ENCODE data around the gene SWI5.

Gene SWI5

DNA sequence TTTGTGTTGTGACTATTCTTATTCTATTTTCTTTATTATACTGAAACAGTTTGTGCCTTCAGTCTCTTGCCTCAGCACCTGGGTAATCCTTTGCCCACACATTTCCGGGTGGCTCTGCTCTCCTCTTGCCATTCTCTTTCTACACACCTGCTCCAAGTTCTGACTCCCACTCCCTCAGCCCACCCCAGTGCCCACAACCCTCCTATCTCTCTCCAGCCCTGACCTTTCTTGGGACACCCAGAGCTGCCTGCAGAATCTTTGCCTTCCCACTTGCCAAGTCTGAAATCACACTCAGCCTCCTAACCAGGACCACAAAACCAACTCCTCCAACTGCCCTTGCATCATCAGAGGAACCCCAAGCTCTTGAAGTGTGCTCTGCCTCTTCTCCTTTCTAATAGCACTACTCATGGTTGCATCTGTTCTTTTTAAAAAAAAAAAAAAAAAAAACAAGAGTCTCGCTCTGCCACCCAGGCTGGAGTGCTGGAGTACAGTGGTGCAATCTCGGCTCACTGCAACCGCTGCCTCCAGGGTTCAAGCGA is 4.1 kb downstream of the SWI5 start:
- Histone ChIP-seq H3K27ac (ENCODE audit: low read depth, low read length, severe bottlenecking) (no peak overlapping the region), H3K4me3 (ENCODE audit: extremely low read depth, insufficient read depth, low read length, poor library complexity, severe bottlenecking) (no peak overlapping the region), H3K36me3 (ENCODE audit: control insufficient read depth, insufficient read depth, low read length) (no peaks in the 10 kb centered on the region), H3K9me3 (ENCODE audit: control insufficient read depth, low read length) (no peaks in the 10 kb centered on the region), H3K4me1 (ENCODE audit: control insufficient read depth, insufficient read depth, low read length, poor library complexity, severe bottlenecking) (peaks cover 6% of the 10 kb centered on the region)
- 89 to 98% methylated on average over 2 to 5 of the region's 5 CpGs for WGBS, 2 experiments (ENCODE audit: insufficient coverage in 2 of 2)

DNA sequence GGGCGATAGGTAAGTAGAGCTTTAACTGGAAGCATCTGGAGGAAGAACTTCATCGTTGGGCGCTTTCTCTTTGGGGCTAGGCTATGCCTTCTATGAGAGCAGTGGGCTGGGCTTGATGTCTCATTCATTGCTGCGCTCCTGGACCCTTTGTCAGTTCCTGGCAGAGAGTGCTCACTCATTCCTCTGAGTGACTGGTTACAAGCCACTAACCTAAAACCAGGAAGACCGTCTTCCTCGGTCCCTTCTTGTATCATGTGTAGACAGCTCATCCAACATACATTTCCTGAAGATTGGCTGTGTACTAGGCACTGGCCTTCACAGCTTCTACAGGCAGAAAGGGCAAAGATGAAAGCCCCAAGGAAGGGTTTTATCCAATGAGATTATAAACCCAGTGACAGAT is 6.4 kb downstream of the SWI5 start:
- no peaks in the 10 kb centered on the region for H3K4me1 ChIP-seq (ENCODE audit: control insufficient read depth, insufficient read depth, low read length, poor library complexity, severe bottlenecking)
- H3K9me3 ChIP-seq (ENCODE audit: control insufficient read depth, low read length), result no peaks in the 10 kb centered on the region
- no peak overlapping the region for H3K4me3 ChIP-seq (ENCODE audit: extremely low read depth, insufficient read depth, low read length, poor library complexity, severe bottlenecking)
- peaks cover 16% of the 10 kb centered on the region for H3K36me3 ChIP-seq (ENCODE audit: control insufficient read depth, insufficient read depth, low read length)
- 98 to 100% methylated on average over 4 to 6 of the region's 6 CpGs for WGBS, 2 experiments (ENCODE audit: insufficient coverage in 2 of 2)
- no peak overlapping the region for H3K27ac ChIP-seq (ENCODE audit: low read depth, low read length, severe bottlenecking)

DNA sequence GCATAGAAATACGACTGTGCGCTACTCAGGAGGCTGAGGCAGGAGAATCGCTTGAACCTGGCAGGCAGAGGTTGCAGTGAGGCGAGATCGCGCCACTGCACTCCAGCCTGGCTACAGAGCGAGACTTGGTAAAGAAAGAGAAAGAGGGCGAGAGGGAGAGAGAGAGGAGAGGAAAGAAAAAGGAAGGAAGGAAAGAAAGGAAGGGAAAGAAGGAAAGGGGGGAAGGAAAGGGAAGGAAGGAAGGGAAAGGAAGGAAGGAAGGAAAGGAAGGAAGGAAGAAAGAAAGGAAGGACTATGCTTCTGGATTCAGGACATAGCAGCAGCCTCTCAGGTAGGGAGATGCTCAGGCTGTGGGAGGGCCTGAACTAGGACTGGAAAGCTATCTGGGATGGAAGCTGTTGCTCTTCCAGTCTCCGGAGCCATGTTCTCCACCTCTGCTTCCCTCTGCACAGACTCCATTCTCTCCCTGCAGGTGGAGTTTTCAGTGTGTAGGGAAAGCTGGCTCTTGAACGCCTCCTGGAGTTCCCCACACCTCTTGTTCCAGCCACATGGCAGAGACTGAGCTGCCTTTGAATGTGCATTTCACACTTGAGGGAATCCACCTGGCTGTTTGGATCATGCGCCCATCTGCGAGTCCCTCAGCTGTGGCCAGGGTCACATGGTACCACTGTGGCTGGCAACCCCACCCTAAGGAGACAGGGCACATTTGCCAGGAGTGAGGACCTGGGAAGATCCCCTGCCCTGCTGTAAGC is 9.1 kb downstream of the SWI5 start:
- Histone ChIP-seq H3K4me1 (ENCODE audit: control insufficient read depth, insufficient read depth, low read length, poor library complexity, severe bottlenecking) (no peaks in the 10 kb centered on the region), H3K27ac (ENCODE audit: low read depth, low read length, severe bottlenecking) (no peak overlapping the region), H3K36me3 (ENCODE audit: control insufficient read depth, insufficient read depth, low read length) (peaks cover 32% of the 10 kb centered on the region), H3K9me3 (ENCODE audit: control insufficient read depth, low read length) (no peaks in the 10 kb centered on the region), H3K4me3 (ENCODE audit: extremely low read depth, insufficient read depth, low read length, poor library complexity, severe bottlenecking) (no peak overlapping the region)
- WGBS, 2 experiments (ENCODE audit: insufficient coverage in 2 of 2), result 94 to 95% methylated on average over 12 of the region's 12 CpGs

DNA sequence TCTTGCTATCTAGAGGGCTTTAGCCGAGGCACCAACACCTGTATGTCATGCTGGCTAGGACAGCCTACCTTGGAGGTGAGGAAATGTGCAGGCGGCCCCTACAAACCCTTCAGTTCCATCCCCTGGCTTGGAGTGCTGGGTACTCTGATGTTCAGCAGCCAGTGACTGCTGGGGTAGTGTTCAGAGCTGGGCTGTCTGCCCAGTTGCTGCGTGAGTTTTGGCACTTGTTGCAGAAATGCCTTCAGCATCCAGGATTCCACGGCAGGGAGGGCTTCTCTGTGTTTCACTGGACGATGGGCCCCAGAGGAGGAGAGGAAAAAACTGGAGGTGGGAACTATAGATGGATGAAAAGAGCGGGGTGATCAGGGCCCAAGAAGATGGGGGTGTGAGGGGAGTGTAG is 10.4 kb downstream of the SWI5 start:
- 100% methylated on average over 4 of the region's 6 CpGs for WGBS, 2 experiments (ENCODE audit: insufficient coverage in 2 of 2)
- Histone ChIP-seq H3K9me3 (ENCODE audit: control insufficient read depth, low read length) (no peaks in the 10 kb centered on the region), H3K36me3 (ENCODE audit: control insufficient read depth, insufficient read depth, low read length) (peaks cover 32% of the 10 kb centered on the region), H3K4me3 (ENCODE audit: extremely low read depth, insufficient read depth, low read length, poor library complexity, severe bottlenecking) (no peak overlapping the region), H3K4me1 (ENCODE audit: control insufficient read depth, insufficient read depth, low read length, poor library complexity, severe bottlenecking) (no peaks in the 10 kb centered on the region), H3K27ac (ENCODE audit: low read depth, low read length, severe bottlenecking) (no peak overlapping the region)

DNA sequence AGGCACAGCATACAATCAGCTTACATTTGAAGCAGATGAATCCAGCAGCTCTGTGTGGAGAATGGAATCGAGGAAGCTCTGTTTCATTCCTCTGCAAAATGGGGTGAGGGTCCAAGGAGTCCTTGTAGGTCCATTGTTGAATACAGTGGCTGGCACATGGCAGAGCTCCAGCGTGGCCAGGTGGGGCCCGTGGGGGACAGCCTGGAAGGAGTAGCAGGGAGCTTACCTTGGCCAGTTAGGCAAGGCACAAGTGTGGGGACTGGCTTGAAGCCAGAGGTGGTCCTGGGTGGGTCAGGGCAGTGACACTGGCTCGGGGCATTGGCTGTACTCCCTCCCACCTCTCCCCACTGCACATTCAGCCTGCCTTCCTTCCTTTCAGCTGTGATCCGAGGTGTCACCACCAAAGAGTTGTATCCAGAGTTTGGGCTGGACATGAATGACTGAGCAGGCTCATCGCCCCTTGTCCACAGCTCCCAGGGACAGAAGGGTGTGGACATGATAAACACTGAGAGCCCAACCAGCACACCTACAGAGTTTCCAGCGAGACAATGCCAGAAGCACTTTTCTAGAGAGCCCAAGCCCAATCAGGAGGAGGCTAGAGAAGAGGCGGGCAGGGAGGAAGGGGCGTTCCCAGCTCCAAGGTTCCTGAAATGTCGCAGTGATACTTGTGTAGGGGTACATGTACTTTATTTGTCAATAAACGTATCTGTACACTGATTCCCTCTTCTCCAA is 12.4 kb downstream of the SWI5 start:
- no peaks in the 10 kb centered on the region for H3K4me1 ChIP-seq (ENCODE audit: control insufficient read depth, insufficient read depth, low read length, poor library complexity, severe bottlenecking)
- WGBS, 2 experiments (ENCODE audit: insufficient coverage in 2 of 2), result 91 to 98% methylated on average over 4 to 8 of the region's 11 CpGs
- H3K9me3 ChIP-seq (ENCODE audit: control insufficient read depth, low read length), result no peaks in the 10 kb centered on the region
- H3K36me3 ChIP-seq (ENCODE audit: control insufficient read depth, insufficient read depth, low read length), result peaks cover 32% of the 10 kb centered on the region
- H3K27ac ChIP-seq (ENCODE audit: low read depth, low read length, severe bottlenecking), result no peak overlapping the region
- no peak overlapping the region for H3K4me3 ChIP-seq (ENCODE audit: extremely low read depth, insufficient read depth, low read length, poor library complexity, severe bottlenecking)

DNA sequence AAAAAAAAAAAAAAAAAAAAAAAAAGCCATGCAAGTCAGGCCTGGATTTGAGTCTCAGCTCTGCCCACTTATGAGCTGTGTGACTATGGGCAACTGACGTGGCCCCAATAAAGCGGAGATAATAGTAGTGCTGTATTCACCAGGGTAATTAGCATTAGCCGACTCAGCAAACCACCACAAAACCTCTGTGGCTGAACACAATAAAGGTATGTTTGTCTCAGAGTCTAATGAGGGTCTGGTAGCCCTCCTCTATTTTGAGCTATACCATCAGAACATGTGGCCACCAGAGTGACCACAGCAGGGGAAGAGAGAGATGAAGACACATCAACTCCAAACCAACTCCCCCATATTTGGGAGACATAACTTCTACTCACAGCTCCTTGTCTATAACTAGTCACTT is 15.9 kb downstream of the SWI5 start:
- WGBS, 2 experiments (ENCODE audit: insufficient coverage in 2 of 2), result 89% methylated on average over 2 of the region's 3 CpGs; no CpG with 5 or more reads in 1 of the 2 experiments
- no peaks in the 10 kb centered on the region for H3K9me3 ChIP-seq (ENCODE audit: control insufficient read depth, low read length)
- H3K4me3 ChIP-seq (ENCODE audit: extremely low read depth, insufficient read depth, low read length, poor library complexity, severe bottlenecking), result no peak overlapping the region
- H3K4me1 ChIP-seq (ENCODE audit: control insufficient read depth, insufficient read depth, low read length, poor library complexity, severe bottlenecking), result no peaks in the 10 kb centered on the region
- no peak overlapping the region for H3K27ac ChIP-seq (ENCODE audit: low read depth, low read length, severe bottlenecking)
- H3K36me3 ChIP-seq (ENCODE audit: control insufficient read depth, insufficient read depth, low read length), result peaks cover 16% of the 10 kb centered on the region

DNA sequence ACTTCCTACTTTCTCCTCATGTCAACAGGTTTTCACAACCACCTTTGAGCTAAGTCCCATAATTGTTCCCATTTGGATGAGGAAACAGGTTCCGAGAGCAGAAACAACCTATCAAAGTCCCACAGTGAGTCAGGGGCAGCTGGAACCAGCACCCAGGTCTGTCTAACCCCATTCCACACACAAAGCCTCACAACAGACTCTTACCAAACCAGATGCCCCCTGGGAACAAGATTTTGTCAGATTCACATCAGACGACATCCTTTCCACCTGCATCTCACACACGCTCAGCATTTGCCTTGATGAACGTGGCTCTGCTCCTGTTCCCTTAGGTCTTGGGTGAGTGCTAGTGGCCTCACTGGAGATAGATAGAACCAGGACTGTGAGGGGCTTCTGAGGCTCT is 17.0 kb downstream of the SWI5 start:
- WGBS, 2 experiments (ENCODE audit: insufficient coverage in 2 of 2), result 83 to 100% methylated on average over 3 to 4 of the region's 4 CpGs
- H3K4me3 ChIP-seq (ENCODE audit: extremely low read depth, insufficient read depth, low read length, poor library complexity, severe bottlenecking), result no peak overlapping the region
- H3K27ac ChIP-seq (ENCODE audit: low read depth, low read length, severe bottlenecking), result no peak overlapping the region
- H3K4me1 ChIP-seq (ENCODE audit: control insufficient read depth, insufficient read depth, low read length, poor library complexity, severe bottlenecking), result no peaks in the 10 kb centered on the region
- peaks cover 11% of the 10 kb centered on the region for H3K36me3 ChIP-seq (ENCODE audit: control insufficient read depth, insufficient read depth, low read length)
- no peaks in the 10 kb centered on the region for H3K9me3 ChIP-seq (ENCODE audit: control insufficient read depth, low read length)

DNA sequence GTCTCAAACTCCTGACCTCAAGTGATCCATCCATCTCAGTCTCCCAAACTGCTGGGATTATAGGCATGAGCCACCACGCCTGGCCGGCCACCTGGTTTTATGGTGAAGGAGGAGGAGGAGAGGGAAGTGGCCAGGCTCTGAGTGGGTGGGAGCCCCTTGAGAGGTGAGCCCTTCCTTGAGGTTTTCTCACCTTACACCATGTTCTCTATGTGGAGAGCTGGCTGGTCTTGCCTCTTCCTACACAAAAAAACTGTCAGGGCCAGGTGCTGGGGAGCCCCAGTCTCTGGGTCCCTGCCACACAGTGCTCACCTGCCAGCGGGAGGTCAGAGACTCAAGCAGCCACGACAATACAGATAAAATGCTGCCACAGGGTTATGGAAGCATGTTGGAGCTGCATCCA is 18.1 kb downstream of the SWI5 start:
- WGBS, 2 experiments (ENCODE audit: insufficient coverage in 2 of 2), result 86 to 95% methylated on average over 2 to 4 of the region's 4 CpGs
- Histone ChIP-seq H3K4me1 (ENCODE audit: control insufficient read depth, insufficient read depth, low read length, poor library complexity, severe bottlenecking) (no peaks in the 10 kb centered on the region), H3K4me3 (ENCODE audit: extremely low read depth, insufficient read depth, low read length, poor library complexity, severe bottlenecking) (no peak overlapping the region), H3K36me3 (ENCODE audit: control insufficient read depth, insufficient read depth, low read length) (peaks cover under 1% of the 10 kb centered on the region), H3K9me3 (ENCODE audit: control insufficient read depth, low read length) (no peaks in the 10 kb centered on the region), H3K27ac (ENCODE audit: low read depth, low read length, severe bottlenecking) (no peak overlapping the region)

DNA sequence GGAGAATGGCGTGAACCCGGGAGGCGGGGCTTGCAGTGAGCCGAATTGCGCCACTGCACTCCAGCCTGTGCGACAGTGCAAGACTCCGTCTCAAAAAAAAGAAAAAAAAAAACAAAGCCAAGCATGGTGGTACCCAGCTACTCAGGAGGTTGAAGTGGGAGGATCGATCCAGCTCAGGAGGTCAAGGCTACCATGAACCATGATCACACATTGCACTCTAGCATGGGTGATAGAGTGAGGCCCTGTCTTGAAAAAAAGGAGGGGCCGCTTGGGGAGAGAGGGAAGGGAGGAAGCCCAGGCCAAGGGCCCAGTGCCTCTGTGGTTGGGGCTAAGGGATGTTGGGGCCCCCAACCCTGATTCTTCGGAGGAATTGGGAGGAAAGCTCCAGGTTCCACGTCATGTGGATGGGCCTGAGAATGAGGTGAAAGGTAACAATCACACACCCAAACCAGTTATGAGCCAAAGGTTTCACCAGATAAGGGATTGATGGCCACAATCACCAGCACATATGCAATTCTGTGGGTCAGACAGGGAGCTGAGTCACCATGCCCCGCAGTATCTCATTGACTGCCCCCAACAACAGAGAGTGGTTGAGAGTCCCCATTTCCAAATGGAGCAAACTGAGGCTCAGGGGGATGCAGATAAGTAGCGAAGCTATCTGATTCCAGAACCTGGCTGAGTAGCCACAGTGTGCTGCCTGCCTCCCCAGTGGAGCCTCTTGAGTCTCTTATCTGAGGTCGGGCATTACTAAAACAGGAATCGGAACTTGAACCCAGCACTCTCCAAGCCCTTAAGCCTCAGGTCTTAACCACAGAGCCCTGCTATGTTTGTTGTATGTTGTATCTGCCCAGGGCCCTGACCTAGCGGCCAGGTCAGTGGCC is 20.5 kb downstream of the SWI5 start:
- H3K9me3 ChIP-seq (ENCODE audit: control insufficient read depth, low read length), result no peaks in the 10 kb centered on the region
- no peak overlapping the region for H3K27ac ChIP-seq (ENCODE audit: low read depth, low read length, severe bottlenecking)
- H3K4me3 ChIP-seq (ENCODE audit: extremely low read depth, insufficient read depth, low read length, poor library complexity, severe bottlenecking), result no peak overlapping the region
- H3K4me1 ChIP-seq (ENCODE audit: control insufficient read depth, insufficient read depth, low read length, poor library complexity, severe bottlenecking), result no peaks in the 10 kb centered on the region
- WGBS, 2 experiments (ENCODE audit: insufficient coverage in 2 of 2), result 84 to 98% methylated on average over 9 to 13 of the region's 16 CpGs
- no peaks in the 10 kb centered on the region for H3K36me3 ChIP-seq (ENCODE audit: control insufficient read depth, insufficient read depth, low read length)

DNA sequence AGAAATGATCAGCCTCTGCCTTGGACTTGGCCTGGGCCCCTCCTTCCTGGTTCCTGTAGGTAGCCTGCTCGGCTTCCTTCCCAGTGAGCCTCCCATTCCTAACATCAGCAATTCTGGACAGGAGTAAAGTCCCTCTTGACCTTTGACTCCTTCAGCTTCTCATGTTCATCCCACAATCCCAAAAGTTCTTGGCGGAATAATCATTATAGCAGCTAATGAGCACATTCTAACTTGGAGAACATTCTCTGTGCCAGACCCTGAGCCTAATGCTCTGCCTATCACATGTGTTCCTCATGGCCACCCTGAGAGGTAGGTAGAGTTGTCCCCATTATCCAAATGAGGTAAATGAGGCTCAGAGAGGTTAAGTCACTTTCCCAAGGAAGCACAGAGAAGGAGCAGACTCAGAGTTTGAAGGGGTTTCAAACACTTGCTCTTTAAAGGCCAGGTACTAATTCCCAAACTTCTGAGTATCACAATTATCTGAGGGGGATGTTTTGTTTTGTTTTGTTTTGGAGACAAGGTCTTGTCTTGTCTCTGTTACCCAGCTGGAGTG is 21.2 kb downstream of the SWI5 start:
- H3K4me3 ChIP-seq (ENCODE audit: extremely low read depth, insufficient read depth, low read length, poor library complexity, severe bottlenecking), result no peak overlapping the region
- no peaks in the 10 kb centered on the region for H3K36me3 ChIP-seq (ENCODE audit: control insufficient read depth, insufficient read depth, low read length)
- H3K9me3 ChIP-seq (ENCODE audit: control insufficient read depth, low read length), result no peaks in the 10 kb centered on the region
- no peaks in the 10 kb centered on the region for H3K4me1 ChIP-seq (ENCODE audit: control insufficient read depth, insufficient read depth, low read length, poor library complexity, severe bottlenecking)
- 78 to 100% methylated on average over 2 of the region's 2 CpGs for WGBS, 2 experiments (ENCODE audit: insufficient coverage in 2 of 2)
- no peak overlapping the region for H3K27ac ChIP-seq (ENCODE audit: low read depth, low read length, severe bottlenecking)
